ENCODE measurements around the gene ANKRD55.
"Not testable (repeated sequence)": the region's sequence is repeated elsewhere in the genome, so short reads cannot be mapped to it uniquely, and the experiment has no call there.

Gene ANKRD55

DNA sequence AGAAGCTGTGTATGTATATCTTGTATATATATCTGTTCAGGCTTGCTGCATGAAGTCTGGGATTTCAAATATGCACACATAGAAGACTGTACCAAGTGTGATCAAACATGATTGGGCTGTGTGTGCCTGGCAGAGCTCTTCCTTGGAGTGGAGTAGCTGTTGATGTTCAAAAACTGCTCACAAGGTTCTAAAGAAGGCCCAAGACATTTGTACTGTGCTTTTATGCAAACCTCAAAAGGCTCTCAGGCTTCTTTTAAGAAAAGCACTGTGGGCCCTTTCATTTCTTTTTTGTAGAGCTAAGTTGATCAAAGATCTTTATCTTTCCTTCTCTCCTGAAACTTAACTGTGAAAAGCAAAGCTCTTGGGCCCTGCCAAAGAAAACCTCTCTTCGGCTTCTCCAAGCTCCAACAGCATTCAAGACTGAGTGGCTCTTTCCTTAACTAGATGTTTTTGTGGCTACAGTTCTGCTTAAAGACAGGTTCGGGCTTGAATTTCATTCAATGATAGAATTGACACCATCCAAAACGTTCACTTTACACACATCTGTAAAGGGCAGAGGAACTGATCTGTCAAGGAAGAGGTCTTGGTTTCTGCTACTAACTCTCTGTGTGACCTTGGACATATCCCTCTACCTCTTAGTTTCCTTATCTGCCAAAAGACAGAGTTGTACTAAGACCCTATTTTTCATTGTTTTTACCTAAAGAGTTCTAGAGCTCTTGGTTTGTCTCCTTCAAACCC is 132.5 kb downstream of the ANKRD55 start:
- FAIRE-seq, result no peak

DNA sequence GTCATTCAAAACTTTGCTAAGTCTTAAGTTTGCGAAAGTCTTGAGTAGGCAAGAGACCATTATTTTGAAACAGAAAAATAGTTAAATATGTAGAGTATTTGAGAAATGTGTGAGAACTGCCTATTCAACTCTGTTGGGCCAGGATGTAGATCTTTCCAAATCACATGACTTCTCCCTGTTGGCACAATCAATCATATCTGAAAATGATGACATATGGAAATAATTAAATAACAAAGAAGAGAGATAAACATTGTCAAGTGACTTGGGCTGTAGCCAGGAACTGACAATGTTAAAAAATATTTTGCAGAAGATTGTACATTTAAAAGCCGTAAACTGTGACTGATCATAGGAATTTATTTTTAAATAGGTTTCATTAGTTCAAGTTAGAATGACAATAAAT is 133.8 kb downstream of the ANKRD55 start:
- FAIRE-seq, result no peak

DNA sequence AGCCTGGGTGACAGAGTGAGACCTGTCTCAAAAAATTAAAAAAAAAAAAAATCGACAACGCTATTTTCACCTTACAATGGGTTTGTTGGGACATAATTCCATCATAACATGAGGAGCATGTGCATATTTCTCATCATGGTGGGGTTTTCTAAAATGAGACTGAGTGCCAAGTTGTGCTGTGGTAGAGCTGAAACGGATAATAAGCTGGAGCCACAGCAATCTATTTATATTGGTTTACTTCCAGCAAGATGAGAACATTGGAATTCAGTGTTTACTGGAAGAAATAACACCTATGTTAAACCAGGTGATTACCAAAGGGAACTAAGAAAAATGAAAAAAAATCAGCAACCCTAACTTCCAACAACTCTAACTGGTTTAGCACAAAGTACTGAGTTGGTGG is 136.1 kb downstream of the ANKRD55 start:
- FAIRE-seq, result no peak

DNA sequence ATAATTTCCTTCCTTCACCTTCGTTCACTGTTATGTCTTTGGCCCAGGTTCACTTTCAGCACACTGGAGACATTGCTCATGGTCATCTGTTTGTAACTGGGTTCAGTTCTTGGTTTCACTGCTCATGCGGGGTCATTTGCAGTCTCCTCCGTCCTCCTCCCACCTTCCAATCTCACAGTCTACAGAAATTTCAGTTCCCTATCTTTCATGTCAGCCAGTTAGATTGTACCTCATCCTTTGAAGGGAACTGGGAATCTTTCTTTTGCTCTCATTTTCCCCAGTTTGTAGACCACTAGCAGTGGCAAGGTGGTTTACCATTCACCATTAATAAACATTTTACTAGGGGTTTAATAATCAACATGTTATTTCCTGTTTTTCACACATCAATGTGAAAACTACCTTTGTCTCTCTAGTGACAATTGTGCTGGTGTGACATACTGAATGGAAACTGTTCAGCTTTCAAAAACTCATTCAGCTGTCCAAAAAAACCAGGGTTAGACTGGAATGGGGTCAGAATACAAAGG is 137.5 kb downstream of the ANKRD55 start:
- no peak for FAIRE-seq

DNA sequence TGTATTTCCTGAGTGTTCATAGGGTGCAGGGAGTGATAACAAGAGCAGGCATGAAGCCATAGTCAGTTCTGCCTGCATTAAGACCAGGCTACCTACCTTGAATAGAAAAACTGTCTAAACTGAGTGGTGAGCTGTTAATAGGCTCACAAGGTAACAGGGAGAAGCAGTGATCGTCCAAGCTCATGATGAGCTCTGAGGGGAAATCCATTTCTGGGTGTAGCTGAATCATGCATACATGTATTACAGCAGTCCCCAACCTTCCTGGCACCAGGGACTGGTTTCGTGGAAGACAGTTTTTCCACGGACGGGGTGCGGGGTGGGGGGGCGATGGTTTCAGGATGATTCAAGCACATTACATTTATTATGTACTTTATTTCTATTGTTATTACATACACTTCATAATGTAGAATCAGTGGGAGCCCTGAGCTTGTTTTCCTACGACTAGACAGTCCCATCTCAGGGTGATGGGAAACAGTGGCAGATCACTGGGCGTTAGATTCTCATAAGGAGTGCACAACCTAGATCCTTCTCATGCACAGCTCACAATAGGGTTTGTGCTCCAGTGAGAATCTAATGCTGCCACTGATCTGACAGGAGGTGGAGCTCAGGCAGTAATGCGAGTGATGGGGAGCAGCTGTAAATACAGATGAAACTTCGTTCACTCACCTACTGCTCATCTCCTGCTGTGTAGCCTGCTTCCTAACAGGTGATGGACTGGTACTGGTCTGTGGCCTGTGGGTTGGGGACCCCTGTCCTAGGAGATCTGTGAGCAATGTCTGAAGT is 138.4 kb downstream of the ANKRD55 start:
- no peak for FAIRE-seq

DNA sequence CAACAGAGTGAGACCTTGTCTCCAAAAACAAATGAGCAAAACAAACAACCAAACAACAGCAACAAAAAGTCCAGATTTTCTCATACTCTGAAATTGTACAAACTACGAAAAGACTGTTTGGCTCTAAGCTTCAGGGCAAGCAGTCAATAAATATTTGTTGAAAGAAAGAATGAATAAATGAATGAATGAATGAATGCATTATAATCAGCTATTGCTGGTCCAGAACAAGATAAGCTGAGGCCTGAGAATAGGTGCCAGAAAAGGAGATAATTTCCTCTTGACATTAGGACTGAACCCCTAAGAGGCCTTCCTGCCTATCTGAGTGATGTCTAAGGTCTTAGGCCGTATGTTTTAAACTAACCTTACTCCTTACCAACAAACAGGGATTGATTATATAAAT is 139.2 kb downstream of the ANKRD55 start:
- no peak for FAIRE-seq

DNA sequence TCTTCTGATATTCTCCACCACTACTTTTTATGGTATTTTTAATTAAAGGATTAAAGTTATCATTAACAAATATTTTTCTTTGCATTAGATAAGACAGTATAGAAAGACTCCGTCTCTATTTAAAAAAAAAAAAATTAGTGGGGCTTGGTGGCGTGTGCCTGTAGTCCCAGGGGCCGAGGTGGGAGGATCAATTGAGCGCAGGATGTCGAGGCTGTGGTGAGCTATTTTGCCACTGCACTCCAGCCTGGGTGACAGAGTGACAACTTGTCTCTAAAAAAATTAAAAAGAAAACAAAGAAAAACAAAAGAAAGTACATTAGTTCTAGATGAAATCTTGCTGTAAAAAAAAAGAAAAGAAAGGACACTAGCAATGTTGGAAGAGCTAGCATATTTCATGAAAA is 141.0 kb downstream of the ANKRD55 start:
- FAIRE-seq, result no peak

DNA sequence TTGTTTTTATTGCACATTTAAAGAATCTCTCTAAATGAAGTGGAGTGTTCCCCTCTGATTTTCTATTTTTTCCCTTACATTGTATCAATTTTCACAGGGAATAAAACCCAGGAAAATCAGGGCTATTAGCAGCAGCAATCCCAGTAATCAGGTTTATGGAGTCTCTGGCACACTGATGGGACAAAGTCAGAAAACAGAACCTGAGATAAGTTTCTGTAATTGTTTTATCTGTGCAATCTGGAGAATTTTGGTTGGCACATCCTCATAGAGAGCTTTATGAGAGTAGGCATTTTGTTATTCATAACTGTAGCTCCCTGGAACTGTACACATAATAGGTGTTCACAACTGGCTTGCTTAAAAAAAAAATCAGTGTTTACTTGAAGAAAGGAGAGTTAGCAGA is 141.5 kb downstream of the ANKRD55 start:
- FAIRE-seq, result no peak

DNA sequence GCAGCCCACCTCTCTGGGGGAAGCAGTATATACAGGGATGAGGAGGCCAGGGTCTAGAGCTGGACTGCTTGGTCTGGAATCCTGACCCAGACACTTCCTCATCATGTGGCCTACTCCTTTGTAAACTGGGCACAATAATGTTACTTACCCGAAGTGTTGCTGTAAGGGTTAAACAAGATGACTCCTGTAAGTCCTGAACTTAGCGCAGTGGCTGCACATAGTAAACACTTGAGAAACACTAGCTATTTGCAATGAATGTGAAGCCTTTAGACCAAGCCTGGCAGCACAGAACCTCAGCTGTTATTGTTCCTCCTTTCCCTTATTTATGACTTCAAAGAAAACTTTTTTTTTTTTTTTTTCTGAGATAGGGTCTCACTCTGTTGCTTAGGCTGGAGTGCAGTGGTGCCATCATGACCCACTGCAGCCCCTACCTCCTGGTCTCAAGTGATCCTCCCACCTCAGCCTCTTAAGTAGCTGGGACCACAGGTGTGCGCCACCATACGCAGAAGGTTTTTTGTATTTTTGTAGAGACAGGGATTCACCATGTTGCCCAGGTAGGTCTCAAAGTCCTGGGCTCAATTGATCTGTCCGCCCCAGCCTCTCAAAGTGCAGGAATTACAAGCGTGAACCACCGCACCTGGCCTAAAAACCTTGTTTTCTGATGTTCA is 142.2 kb downstream of the ANKRD55 start:
- FAIRE-seq, result no peak

DNA sequence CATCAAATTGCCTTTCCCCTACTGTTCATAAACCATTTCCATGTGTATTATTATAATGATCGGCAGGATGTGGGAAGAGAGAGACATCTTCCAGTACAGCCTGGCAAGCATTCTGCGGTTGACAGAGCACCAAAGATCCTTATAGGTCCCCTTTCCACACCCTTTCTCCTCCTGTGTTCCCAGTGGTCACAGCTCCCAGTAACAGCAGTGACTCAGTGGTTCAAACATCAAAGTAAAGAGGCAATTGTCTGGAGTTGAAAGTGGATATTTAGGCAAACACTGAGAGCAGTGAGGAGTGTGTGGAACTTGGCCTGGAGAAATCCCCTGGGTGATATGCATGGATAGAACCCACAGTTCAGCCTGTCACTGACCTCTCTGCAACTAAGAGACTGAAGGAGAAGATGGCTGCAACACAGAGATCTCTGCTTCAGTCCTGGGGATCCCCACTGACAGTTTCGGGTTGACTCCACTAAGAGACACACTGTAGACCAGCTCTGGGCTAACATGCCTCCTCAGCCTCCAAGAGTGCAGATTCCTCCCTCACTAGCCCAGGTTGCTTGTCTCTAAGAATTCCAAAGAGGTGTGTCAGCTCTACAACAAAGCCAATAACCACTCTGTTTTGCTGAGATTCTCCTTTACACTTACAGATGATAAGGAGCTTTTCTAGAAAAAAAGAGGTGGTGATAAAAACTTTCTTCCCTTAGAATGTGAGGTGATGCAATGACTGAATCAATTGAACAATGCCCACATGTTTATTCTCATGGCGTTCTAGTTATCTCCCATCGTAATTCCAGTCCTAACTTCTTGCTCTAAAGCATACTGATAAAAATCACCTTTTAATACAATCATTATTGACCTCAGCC is 143.9 kb downstream of the ANKRD55 start:
- no peak for FAIRE-seq

DNA sequence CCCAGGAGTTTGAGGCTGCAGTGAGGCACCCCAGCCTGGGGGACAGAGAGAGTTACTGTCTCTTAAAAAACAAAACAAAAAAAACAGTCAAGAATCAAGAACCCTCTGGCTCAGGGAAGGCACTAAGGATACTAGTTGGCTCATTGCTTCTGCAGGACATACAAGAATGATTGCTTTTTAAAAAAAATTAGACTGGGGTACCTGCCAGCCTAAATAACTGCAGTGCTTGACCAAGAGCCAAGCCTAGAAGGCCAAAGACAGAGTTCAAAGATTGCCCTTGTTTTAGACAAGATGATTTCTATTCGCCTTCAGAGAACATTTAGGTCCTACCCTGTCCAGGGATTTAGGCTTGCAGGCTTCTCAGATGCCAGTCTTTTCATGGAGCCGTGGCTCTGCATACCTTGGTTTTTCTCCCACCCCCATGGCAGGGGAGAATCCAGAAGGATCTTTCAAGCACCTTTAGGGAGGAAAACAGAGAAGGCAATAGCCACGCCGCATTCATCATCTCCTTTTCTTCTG is 144.6 kb downstream of the ANKRD55 start:
- FAIRE-seq, result no peak

DNA sequence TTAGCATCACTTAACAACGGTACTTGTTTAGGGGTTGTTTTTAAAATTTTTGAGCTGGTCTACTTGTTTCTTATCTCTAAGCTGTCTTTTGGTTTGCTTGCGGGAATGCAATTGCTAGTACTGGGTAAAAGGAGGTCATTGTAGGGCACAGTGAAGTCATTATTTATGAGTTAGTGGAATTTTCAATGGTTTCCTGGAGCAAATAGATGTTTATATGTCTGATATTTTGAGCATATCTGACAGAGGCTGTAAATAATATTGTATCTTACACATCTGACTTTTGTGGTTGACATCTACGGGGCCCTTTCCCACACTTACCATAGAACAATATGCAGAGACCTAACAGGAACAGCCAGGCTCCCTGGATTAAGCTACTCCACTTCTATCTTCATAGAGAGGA is 147.9 kb downstream of the ANKRD55 start:
- FAIRE-seq, result no peak

DNA sequence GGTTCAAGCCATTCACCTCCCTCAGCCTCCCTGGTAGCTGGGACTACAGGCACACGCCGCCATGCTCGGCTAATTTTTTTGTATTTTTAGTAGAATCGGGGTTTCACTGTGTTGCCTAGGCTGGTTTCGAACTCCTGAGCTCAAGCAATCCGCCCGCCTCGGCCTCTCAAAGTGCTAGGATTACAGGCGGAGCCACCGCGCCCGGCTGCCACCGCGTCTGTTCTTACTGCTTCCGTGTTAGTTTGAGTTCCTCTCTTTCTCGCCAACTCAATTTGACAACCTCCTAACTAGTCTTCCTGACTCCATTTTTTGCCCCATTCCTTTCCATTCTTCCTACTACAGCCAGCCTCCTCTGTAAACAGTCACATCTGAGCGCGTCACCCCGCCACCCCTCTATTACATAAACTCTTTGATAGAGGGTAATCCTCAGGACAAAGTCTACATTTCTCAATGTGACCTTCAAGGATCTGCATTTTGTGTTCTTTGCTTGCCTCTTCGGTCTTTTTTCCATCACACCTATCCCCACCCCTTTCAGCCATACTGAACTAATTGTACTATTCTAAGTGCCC is 149.8 kb downstream of the ANKRD55 start:
- FAIRE-seq, result no peak

DNA sequence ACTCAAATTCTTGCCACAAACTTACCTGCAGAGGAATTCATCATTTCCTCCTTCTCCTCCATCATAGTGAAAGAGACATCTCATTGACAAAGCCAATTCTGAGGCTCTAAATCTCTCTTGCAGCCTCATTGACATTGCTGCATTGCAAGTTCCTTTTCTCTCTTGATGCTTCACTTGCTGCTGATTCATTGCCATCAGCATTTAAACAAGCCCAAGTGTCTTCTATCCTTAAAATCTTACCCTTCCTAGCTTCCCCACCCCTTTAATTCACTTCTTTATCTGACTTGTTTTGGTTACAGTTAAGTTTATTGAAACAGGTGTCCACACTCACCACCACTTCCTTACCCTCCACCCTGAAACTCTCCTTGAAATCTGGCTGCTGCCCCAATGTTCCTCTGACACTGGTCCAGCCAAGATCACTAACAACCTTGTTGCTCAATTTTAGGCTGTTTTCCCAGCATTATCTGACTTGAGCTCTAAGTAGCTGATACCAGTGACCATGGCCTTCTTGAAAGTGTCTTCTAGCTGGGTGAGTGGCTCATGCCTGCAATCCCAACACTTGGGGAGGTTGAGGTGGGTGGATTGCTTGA is 152.0 kb downstream of the ANKRD55 start:
- FAIRE-seq, result not testable (repeated sequence)

DNA sequence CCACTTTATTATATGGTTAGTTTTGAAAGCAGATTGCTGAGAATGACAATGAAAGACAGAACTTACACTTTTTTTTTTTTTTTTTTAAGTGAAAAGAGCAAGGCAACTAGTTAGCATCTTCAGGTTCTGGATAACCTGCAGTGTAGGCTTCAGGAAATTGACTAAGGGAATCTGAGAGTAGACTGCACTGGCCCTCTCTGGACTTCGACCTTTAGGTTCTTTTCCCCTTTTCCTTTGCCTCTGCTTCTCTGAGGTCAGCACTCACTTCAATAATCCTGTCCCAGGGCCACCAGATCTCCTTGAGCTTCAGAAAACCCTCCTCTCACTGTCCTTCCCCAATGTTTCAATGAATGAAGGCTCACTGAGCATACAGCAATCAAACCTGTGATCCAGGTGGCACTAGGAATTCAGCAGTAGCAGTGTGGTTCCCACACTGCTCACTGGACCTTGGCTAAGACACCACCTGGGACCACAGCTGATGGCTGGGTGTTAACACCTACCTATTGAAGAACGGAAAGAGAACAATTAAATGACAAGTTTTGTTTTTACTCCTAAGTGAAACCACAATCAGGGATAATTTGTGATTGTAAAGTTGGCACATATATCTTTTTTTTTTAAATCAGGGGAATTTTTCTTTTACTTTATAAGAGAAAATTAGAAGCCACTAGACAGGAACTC is 152.6 kb downstream of the ANKRD55 start:
- FAIRE-seq, result no peak

DNA sequence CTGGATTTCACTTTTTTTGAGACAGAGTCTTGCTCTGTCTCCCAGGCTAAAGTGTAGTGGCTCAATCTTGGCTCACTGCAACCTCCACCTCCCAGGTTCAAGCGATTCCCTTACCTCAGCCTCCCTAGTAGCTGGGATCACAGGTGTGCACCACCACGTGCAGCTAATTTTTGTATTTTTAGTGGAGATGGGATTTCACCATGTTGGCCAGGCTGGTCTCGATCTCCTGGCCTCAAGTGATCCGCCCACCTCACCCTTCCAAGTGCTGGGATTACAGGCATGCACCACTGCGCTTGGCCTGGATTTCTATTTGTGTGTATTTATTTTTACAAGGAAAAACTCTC is 154.0 kb downstream of the ANKRD55 start:
- FAIRE-seq, result not testable (repeated sequence)

DNA sequence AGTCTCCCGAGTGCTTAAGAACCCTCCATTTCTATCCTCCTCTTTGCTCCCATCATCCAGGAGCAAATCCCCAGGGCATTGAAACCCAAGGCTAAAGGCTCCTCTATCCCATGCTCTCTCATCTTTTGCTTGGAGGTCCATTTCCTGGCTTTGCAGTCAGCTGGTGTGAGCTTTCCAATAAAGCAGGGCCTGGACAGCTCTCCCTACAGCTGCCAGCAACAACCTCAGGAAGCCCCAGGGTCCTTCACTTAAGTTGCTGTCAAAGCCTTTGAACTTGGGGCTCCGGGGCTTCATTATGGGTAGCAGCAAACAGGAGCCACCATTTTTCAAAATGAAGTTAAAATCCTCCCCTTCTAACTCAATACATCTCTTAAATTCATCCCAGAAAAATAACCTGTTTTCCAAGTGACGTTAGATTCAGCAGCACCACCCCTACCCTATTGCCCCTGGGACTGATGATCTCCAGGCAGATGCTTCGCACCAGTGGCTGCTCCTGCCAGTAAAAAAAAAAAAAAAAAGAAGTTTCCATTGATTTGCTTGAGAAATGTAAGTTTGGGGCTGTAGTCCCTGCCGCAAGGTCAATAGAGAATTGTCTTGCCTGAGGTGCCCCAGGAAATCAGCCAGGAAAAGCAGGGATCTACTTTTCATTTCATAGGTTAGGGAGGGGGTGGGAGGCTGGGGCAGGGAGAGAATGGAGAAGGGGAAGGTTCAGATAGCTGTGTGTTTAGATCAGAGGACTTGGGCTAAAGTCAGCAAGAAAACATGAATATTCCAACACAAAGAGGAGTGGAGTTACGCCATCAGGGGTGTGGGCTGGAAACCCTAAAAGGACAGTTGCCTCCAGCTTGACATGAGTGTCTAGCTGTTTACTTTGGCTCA is 154.6 kb downstream of the ANKRD55 start:
- no peak for FAIRE-seq

DNA sequence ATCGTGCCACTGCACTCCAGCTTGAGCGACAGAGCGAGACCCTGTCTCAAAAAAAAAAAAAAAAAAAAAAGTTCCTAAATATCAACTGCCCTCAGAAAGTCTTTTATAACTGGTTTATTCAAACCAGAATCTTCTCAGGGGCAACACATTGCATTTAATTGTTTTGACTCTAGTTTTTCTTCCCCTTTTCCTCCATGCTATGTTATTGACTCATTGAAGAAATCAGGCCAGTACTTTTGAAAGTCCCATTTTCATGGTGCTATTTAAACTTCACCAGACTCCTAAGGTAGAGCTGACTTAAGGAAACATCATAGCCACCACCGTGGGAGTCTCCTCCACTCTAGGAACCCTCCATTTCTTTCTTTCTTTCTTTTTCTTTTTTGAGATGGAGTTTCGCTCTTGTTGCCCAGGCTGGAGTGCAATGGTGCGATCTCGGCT is 155.3 kb downstream of the ANKRD55 start:
- no peak for FAIRE-seq

DNA sequence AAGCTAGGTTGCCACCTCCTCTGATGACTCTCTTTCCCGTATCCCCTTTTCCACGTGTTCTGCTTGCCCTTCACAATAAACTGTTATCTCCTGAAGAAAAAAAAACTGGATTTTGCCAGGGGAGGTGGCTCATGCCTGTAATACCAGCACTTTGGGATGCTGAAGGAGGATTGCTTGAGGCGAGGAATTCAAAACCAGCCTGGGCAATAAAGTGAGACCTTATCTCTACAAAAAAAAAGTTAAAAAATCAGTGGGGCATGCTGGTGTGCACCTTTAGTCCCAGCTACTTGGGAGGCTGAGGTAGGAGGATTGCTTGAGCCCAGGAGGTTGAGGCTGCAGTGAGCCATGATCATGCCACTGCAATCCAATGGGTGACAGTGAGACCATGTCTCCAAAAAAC is 156.6 kb downstream of the ANKRD55 start:
- FAIRE-seq, result no peak

DNA sequence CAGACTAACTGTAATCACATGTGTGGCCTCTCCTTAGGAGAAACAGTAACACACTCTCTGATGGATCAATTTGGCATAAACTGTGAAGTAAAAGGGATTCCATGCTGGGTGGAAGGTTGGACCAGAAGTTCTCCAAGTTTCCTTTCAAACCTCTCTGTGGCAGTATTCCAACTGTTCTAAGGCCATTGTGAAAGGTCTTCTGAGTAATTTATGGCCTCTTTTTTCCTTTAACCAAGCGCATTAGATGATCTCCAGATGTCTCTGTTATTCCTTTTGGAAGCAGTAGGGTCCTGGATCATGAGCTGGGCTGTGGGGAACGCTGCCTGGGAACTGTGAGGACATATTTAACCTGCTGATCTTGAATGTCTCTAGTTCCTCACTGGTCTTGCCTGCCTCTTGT is 157.8 kb downstream of the ANKRD55 start:
- no peak for FAIRE-seq
